ENCODE results near the gene CEACAM4.

The CEACAM4 gene

GRCh38 chr19:41617941-41618730 is 8.7 kb downstream of the CEACAM4 start:
- in situ Hi-C loops (cut with MboI; ENCODE audit: low sequenced_read_pairs), result no loop called here

GRCh38 chr19:41616792-41617621 is 9.9 kb downstream of the CEACAM4 start:
- in situ Hi-C loops (cut with MboI; ENCODE audit: low sequenced_read_pairs), result no loop called here

GRCh38 chr19:41615207-41615606 is 11.7 kb downstream of the CEACAM4 start:
- in situ Hi-C loops (cut with MboI; ENCODE audit: low sequenced_read_pairs), result no loop called here

- in situ Hi-C loops (cut with MboI; ENCODE audit: low sequenced_read_pairs), result no loop called here
These were observed 14.4 kb downstream of the CEACAM4 start for GRCh38 chr19:41612483-41612882.

GRCh38 chr19:41610789-41611188 is 16.1 kb downstream of the CEACAM4 start:
- in situ Hi-C loops (cut with MboI; ENCODE audit: low sequenced_read_pairs), result no loop called here

- in situ Hi-C loops (cut with MboI; ENCODE audit: low sequenced_read_pairs), result no loop called here
These were observed 19.2 kb downstream of the CEACAM4 start for GRCh38 chr19:41607668-41608067.

GRCh38 chr19:41606215-41606837 is 20.5 kb downstream of the CEACAM4 start:
- in situ Hi-C loops (cut with MboI; ENCODE audit: low sequenced_read_pairs), result no loop called here

GRCh38 chr19:41604831-41605230 is 22.0 kb downstream of the CEACAM4 start:
- in situ Hi-C loops (cut with MboI; ENCODE audit: low sequenced_read_pairs), result no loop called here

GRCh38 chr19:41601771-41602170 is 25.1 kb downstream of the CEACAM4 start:
- in situ Hi-C loops (cut with MboI; ENCODE audit: low sequenced_read_pairs), result no loop called here

GRCh38 chr19:41599175-41599966 is 27.5 kb downstream of the CEACAM4 start:
- in situ Hi-C loops (cut with MboI; ENCODE audit: low sequenced_read_pairs), result no loop called here

- in situ Hi-C loops (cut with MboI; ENCODE audit: low sequenced_read_pairs), result no loop called here
These were observed 29.3 kb downstream of the CEACAM4 start for GRCh38 chr19:41597600-41598041.

GRCh38 chr19:41595890-41596280 is 31.0 kb downstream of the CEACAM4 start:
- in situ Hi-C loops (cut with MboI; ENCODE audit: low sequenced_read_pairs), result no loop called here

GRCh38 chr19:41595258-41595889 is 31.5 kb downstream of the CEACAM4 start:
- in situ Hi-C loops (cut with MboI; ENCODE audit: low sequenced_read_pairs), result no loop called here

GRCh38 chr19:41591951-41592562 is 34.8 kb downstream of the CEACAM4 start:
- in situ Hi-C loops (cut with MboI; ENCODE audit: low sequenced_read_pairs), result no loop called here

GRCh38 chr19:41590936-41591335 is 35.9 kb downstream of the CEACAM4 start:
- in situ Hi-C loops (cut with MboI; ENCODE audit: low sequenced_read_pairs), result no loop called here

- in situ Hi-C loops (cut with MboI; ENCODE audit: low sequenced_read_pairs), result no loop called here
These were observed 37.5 kb downstream of the CEACAM4 start for GRCh38 chr19:41589371-41589770.

GRCh38 chr19:41588497-41589209 is 38.2 kb downstream of the CEACAM4 start:
- in situ Hi-C loops (cut with MboI; ENCODE audit: low sequenced_read_pairs), result no loop called here

GRCh38 chr19:41587838-41588210 is 39.0 kb downstream of the CEACAM4 start:
- in situ Hi-C loops (cut with MboI; ENCODE audit: low sequenced_read_pairs), result no loop called here

- in situ Hi-C loops (cut with MboI; ENCODE audit: low sequenced_read_pairs), result no loop called here
These were observed 39.6 kb downstream of the CEACAM4 start for GRCh38 chr19:41587101-41587837.
